ENCODE data around the gene LCNL1.

LCNL1 gene

DNA sequence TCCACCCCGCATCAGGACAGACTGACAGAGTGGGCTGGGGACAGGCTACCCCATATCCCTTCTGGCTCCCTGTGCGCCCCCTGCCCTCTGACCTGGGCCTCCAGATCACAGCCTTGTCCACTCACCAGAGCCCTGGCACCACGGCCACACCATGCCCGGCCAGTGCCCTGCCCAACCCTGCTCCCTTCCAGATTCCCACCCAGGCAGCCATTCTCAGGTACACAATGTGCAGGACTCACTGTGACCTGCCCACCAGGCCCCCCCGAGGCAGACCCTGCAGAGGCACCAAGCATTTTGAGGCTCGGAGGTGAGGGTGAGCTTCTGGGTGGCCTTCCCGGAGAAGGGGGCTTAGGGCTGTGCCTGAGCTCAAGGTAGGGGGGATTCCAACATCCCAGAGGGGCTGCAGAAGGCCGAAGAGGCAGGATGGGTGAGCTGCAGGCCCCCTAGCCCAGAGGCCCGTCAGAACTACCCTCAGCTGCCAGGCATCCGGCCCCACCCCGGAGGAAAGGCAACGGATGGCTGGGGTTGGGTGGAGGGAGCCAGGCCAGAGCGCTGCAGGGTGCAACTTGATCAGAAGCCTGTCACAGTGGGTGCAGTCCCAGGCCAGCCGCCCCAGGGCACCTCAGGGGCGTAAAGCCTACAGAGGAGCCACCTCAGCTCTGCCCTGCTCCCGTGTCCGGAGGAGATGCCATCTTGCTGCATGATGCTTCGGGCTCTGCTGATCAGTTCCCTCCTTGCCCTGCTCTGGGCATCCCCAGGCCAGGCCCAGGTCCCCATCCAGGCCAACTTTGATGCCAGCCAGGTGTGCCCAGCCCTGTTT is at the start of gene LCNL1:
TSS of gene LCNL1 (plus strand) at position 762 of the 820 bp plus-strand sequence. CDS start 594 bp downstream, outside the sequence.
- no peak for DNase-seq (ENCODE audit: low read depth)
- Histone ChIP-seq H3K4me3 (ENCODE audit: low read length) (no peak within 1 kb of the TSS), H3K27me3 (replicated peaks; ENCODE audit: control insufficient read depth, insufficient read depth, low read length) (peaks cover 12% of the 10 kb centered on the region), H3K9ac (ENCODE audit: low read length) (no peak within 1 kb of the TSS), H3K4me1 (ENCODE audit: control insufficient read depth, insufficient read depth, low read length) (peaks cover 3% of the 10 kb centered on the region), H3K9me3 (ENCODE audit: control insufficient read depth, low read length) (no peaks in the 10 kb centered on the region), H3K36me3 (ENCODE audit: control insufficient read depth, insufficient read depth, low read length, severe bottlenecking) (no peaks in the 10 kb centered on the region)

DNA sequence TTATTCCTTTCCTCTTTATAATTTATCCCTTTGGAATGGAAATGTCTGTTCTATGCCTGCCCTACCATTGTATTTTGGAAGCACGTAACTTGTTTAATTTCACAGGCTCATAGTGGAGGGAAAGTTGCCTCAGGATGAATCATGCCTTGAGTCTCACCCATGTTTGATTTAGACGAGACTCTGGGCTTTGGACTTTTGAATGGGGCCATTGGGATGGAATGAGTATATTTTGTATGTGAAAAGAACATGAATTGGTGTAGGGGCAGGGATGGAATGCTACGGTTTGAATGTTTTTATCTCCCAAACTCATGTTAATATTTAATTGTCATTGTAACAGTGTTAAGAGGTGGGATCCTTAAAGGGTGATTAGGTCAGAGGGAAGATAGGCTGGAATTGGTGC is 48.5 kb upstream of the LCNL1 start:
- no peak for DNase-seq (ENCODE audit: low read depth)
- Histone ChIP-seq H3K27me3 (replicated peaks; ENCODE audit: control insufficient read depth, insufficient read depth, low read length) (no peaks in the 10 kb centered on the region), H3K4me3 (ENCODE audit: low read length) (no peak overlapping the region), H3K36me3 (ENCODE audit: control insufficient read depth, insufficient read depth, low read length, severe bottlenecking) (peaks cover 3% of the 10 kb centered on the region), H3K9ac (ENCODE audit: low read length) (no peak overlapping the region), H3K4me1 (ENCODE audit: control insufficient read depth, insufficient read depth, low read length) (peaks cover 22% of the 10 kb centered on the region), H3K9me3 (ENCODE audit: control insufficient read depth, low read length) (no peaks in the 10 kb centered on the region)

GRCh38 chr9:136935651-136936050 is 47.1 kb upstream of the LCNL1 start:
- H3K36me3 ChIP-seq (ENCODE audit: control insufficient read depth, insufficient read depth, low read length, severe bottlenecking): peaks cover 14% of the 10 kb centered on the region
- no peak overlapping the region for H3K4me3 ChIP-seq (ENCODE audit: low read length)
- H3K27me3 ChIP-seq (replicated peaks; ENCODE audit: control insufficient read depth, insufficient read depth, low read length): no peaks in the 10 kb centered on the region
- H3K9me3 ChIP-seq (ENCODE audit: control insufficient read depth, low read length): no peaks in the 10 kb centered on the region
- no peak overlapping the region for H3K9ac ChIP-seq (ENCODE audit: low read length)
- peaks cover 25% of the 10 kb centered on the region for H3K4me1 ChIP-seq (ENCODE audit: control insufficient read depth, insufficient read depth, low read length)
- no peak for DNase-seq (ENCODE audit: low read depth)

GRCh38 chr9:136936645-136937170 is 46.1 kb upstream of the LCNL1 start:
- H3K4me1 ChIP-seq (ENCODE audit: control insufficient read depth, insufficient read depth, low read length): peaks cover 21% of the 10 kb centered on the region
- H3K9ac ChIP-seq (ENCODE audit: low read length): no peak overlapping the region

GRCh38 chr9:136937186-136938001 is 45.4 kb upstream of the LCNL1 start:
- Histone ChIP-seq H3K4me1 (ENCODE audit: control insufficient read depth, insufficient read depth, low read length) (peaks cover 17% of the 10 kb centered on the region), H3K36me3 (ENCODE audit: control insufficient read depth, insufficient read depth, low read length, severe bottlenecking) (peaks cover 32% of the 10 kb centered on the region)

More at GRCh38 chr9:136936645-136937170, 46.1 kb upstream of the LCNL1 start:
- Histone ChIP-seq H3K27me3 (replicated peaks; ENCODE audit: control insufficient read depth, insufficient read depth, low read length) (no peaks in the 10 kb centered on the region), H3K36me3 (ENCODE audit: control insufficient read depth, insufficient read depth, low read length, severe bottlenecking) (peaks cover 25% of the 10 kb centered on the region), H3K4me3 (ENCODE audit: low read length) (no peak overlapping the region), H3K9me3 (ENCODE audit: control insufficient read depth, low read length) (no peaks in the 10 kb centered on the region)
- DNase-seq (ENCODE audit: low read depth): no peak

DNA sequence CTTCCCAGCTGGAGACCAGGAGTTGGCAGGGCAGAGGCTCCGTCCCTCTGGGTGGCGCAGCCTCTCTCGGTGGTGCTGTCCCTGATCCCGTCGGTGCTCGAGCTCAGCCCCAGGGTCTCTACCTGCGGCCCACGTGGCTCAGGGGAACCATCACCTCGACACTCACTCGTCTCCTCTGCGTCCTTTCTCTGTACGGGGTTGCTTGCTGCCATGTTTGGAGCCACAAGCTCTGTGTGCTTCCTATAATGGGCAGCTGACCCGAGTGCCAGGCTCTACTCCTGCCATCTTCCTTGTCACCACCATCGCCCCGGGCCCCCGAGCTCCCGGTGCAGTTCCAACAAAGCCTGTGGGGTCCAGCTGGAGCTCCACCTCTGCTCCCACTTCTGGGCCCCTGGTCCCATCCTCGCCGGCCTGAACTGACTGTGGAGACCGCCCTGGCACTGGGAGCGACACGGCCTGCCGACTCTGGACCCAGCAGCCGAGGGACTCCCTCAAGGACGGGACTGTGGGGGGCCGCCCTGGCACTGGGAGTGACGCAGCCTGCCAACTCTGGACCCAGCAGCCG is 43.3 kb upstream of the LCNL1 start:
- H3K4me1 ChIP-seq (ENCODE audit: control insufficient read depth, insufficient read depth, low read length): peaks cover 17% of the 10 kb centered on the region
- no peak overlapping the region for H3K4me3 ChIP-seq (ENCODE audit: low read length)
- no peaks in the 10 kb centered on the region for H3K27me3 ChIP-seq (replicated peaks; ENCODE audit: control insufficient read depth, insufficient read depth, low read length)
- peaks cover 36% of the 10 kb centered on the region for H3K36me3 ChIP-seq (ENCODE audit: control insufficient read depth, insufficient read depth, low read length, severe bottlenecking)
- no peak for DNase-seq (ENCODE audit: low read depth)
- H3K9me3 ChIP-seq (ENCODE audit: control insufficient read depth, low read length): no peaks in the 10 kb centered on the region
- no peak overlapping the region for H3K9ac ChIP-seq (ENCODE audit: low read length)

More at GRCh38 chr9:136937186-136938001, 45.4 kb upstream of the LCNL1 start:
- Histone ChIP-seq H3K9ac (ENCODE audit: low read length) (no peak overlapping the region), H3K27me3 (replicated peaks; ENCODE audit: control insufficient read depth, insufficient read depth, low read length) (no peaks in the 10 kb centered on the region), H3K4me3 (ENCODE audit: low read length) (no peak overlapping the region), H3K9me3 (ENCODE audit: control insufficient read depth, low read length) (no peaks in the 10 kb centered on the region)
- no peak for DNase-seq (ENCODE audit: low read depth)

- no peaks in the 10 kb centered on the region for H3K27me3 ChIP-seq (replicated peaks; ENCODE audit: control insufficient read depth, insufficient read depth, low read length)
- H3K9me3 ChIP-seq (ENCODE audit: control insufficient read depth, low read length): no peaks in the 10 kb centered on the region
- H3K9ac ChIP-seq (ENCODE audit: low read length): no peak overlapping the region
- peaks cover 36% of the 10 kb centered on the region for H3K36me3 ChIP-seq (ENCODE audit: control insufficient read depth, insufficient read depth, low read length, severe bottlenecking)
- H3K4me3 ChIP-seq (ENCODE audit: low read length): no peak overlapping the region
- H3K4me1 ChIP-seq (ENCODE audit: control insufficient read depth, insufficient read depth, low read length): peaks cover 17% of the 10 kb centered on the region
- no peak for DNase-seq (ENCODE audit: low read depth)
Measured at GRCh38 chr9:136939996-136940525, 42.7 kb upstream of the LCNL1 start.

- no peak for DNase-seq (ENCODE audit: low read depth)
- Histone ChIP-seq H3K36me3 (ENCODE audit: control insufficient read depth, insufficient read depth, low read length, severe bottlenecking) (peaks cover 36% of the 10 kb centered on the region), H3K9me3 (ENCODE audit: control insufficient read depth, low read length) (no peaks in the 10 kb centered on the region), H3K4me1 (ENCODE audit: control insufficient read depth, insufficient read depth, low read length) (peaks cover 17% of the 10 kb centered on the region), H3K4me3 (ENCODE audit: low read length) (no peak overlapping the region), H3K9ac (ENCODE audit: low read length) (no peak overlapping the region), H3K27me3 (replicated peaks; ENCODE audit: control insufficient read depth, insufficient read depth, low read length) (no peaks in the 10 kb centered on the region)
Measured at GRCh38 chr9:136940526-136941230, 42.1 kb upstream of the LCNL1 start.

GRCh38 chr9:136941231-136942111 is 41.3 kb upstream of the LCNL1 start:
- peaks cover 36% of the 10 kb centered on the region for H3K36me3 ChIP-seq (ENCODE audit: control insufficient read depth, insufficient read depth, low read length, severe bottlenecking)
- H3K4me1 ChIP-seq (ENCODE audit: control insufficient read depth, insufficient read depth, low read length): peaks cover 17% of the 10 kb centered on the region
- H3K4me3 ChIP-seq (ENCODE audit: low read length): no peak overlapping the region
- no peaks in the 10 kb centered on the region for H3K27me3 ChIP-seq (replicated peaks; ENCODE audit: control insufficient read depth, insufficient read depth, low read length)
- no peak overlapping the region for H3K9ac ChIP-seq (ENCODE audit: low read length)
- H3K9me3 ChIP-seq (ENCODE audit: control insufficient read depth, low read length): no peaks in the 10 kb centered on the region
- DNase-seq (ENCODE audit: low read depth): no peak

Measured in adipocyte (in vitro differentiated cells).